ENCODE results near the gene CPXM1. TPM values are rescaled to one million over a fixed set of nuclear protein-coding genes. Genes with fewer than 3 reads are reported as not detected.
A peak's percentile ranks its signal among the peaks of the same experiment; 100 is the strongest.

CPXM1 gene
- total and polyA plus RNA-seq, 11 donors, result 0.27 to 21.5 (median 0.72) TPM

DNA sequence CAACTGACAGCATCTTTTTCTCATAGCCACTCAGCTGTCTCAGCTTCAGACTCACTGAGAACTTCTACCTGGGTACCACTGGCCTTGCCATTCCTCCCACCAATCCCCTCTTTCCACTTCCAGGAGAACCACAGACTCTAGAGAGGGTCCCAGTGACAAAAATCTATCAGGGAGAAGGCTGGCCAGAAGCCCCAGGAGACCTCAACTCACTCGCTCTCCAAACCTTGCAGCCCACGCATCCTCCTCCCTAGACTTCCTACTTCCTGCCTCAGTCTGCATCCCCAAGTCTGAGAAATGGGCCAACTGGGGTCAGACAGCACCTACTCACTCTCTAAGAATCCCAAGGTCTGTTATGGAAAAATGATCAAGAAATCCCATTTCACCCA, 16.9 kb upstream of the CPXM1 start:
- H3K9me3 ChIP-seq, result peaks cover 0 to 4% (median under 1%) of the 10 kb centered on the region in 12 donors
- ATAC-seq (no peak), DNase-seq (no peak)
- H3K4me3 ChIP-seq, result no peak overlapping the region
- no peak overlapping the region for H3K27ac ChIP-seq
- intact Hi-C loops (cut with DNase I), result no loop called here
- H3K27me3 ChIP-seq, result peaks cover 6 to 39% (median 26%) of the 10 kb centered on the region in 9 donors
- WGBS, 4 donors, result 71 to 86% (median 74%) methylated on average over 2 of the region's 2 CpGs
- H3K4me1 ChIP-seq, result peaks cover 0 to 20% (median 0%) of the 10 kb centered on the region in 12 donors
- H3K36me3 ChIP-seq, result no peaks in the 10 kb centered on the region
- TF ChIP-seq POLR2A (IDR thresholded peaks at IDR 0.05), result no peak
- TF ChIP-seq, protein P1, sequence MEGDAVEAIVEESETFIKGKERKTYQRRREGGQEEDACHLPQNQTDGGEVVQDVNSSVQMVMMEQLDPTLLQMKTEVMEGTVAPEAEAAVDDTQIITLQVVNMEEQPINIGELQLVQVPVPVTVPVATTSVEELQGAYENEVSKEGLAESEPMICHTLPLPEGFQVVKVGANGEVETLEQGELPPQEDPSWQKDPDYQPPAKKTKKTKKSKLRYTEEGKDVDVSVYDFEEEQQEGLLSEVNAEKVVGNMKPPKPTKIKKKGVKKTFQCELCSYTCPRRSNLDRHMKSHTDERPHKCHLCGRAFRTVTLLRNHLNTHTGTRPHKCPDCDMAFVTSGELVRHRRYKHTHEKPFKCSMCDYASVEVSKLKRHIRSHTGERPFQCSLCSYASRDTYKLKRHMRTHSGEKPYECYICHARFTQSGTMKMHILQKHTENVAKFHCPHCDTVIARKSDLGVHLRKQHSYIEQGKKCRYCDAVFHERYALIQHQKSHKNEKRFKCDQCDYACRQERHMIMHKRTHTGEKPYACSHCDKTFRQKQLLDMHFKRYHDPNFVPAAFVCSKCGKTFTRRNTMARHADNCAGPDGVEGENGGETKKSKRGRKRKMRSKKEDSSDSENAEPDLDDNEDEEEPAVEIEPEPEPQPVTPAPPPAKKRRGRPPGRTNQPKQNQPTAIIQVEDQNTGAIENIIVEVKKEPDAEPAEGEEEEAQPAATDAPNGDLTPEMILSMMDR (IDR thresholded peaks at IDR 0.05), result no peak

DNA sequence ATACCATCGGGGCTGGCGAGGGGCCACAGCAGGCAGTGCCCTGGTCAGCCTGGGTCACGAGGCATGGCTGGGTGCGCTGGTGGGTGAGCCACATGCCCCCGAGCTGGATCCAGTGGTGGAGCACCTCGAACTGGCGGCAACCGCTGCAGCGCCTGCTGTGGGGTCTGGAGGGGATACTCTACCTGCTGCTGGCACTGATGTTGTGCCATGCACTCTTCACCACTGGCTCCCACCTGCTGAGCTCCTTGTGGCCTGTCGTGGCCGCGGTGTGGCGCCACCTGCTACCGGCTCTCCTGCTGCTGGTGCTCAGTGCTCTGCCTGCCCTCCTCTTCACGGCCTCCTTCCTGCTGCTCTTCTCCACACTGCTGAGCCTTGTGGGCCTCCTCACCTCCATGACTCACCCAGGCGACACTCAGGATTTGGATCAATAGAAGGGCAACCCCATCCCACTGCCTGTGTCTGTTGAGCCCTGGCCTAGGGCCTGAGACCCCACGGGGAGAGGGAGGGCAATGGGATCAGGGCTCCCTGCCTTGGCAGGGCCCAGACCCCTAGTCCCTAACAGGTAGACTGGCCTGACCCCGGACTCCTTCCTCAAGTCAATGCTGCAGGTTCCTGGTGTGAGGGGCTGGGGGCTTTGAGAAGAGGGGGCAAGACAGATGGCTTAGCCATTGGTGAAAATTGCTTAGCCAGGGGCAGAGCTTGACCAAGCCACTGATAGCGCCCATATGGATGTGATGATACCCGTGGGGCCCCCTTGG, 16.3 kb upstream of the CPXM1 start:
- 73 to 81% (median 77%) methylated on average over 13 to 20 of the region's 20 CpGs for WGBS, 4 donors
- Histone ChIP-seq H3K27me3 (peaks cover 6 to 39% (median 21%) of the 10 kb centered on the region in 9 donors), H3K4me3 (no peak overlapping the region), H3K9me3 (peaks cover 0 to 9% (median 6%) of the 10 kb centered on the region in 12 donors), H3K27ac (no peak overlapping the region), H3K36me3 (no peaks in the 10 kb centered on the region), H3K4me1 (peaks cover 0 to 17% (median 0%) of the 10 kb centered on the region in 12 donors)
- intact Hi-C loops (cut with DNase I), result no loop called here
- TF ChIP-seq, protein P1 (IDR thresholded peaks at IDR 0.05), result no peak
- TF ChIP-seq POLR2A (IDR thresholded peaks at IDR 0.05), result no peak
- no peak for DNase-seq
- no peak for ATAC-seq

DNA sequence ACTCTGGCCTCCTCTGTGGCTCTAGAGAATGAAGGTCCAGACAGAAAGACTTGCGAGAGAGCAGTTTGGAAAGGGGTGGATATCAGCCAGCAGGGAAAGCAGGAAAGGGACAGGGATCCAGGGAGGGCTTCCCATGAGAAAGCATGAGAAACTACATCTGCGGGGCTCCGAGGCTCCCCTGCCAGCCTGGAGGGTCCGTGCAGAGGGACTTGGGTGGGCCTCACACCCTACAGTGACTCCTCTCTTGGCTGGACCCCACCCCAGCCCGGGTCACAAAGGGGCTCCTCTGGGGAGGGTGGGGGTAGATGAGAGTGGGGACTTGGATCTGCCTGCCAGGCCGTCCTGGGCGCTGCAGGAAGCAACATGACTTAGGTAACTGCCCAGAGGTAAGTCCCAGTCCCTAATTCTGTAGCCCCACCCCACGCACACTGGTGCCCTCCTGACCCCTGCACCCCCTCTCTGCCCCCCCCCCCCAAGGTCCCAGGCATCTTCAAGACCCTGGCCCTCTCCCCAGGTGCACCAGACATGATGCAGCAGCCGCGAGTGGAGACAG, 15.7 kb upstream of the CPXM1 start, which contains the start of gene TMEM239:
TSS of gene TMEM239 (plus strand) at position 335 of the 553 bp plus-strand sequence. CDS start at position 526, 191 bp downstream.
- H3K4me1 ChIP-seq, result peaks cover 0 to 13% (median 0%) of the 10 kb centered on the region in 12 donors
- intact Hi-C loops (cut with DNase I), result no loop called here
- H3K4me3 ChIP-seq, result no peak within 1 kb of the TSS
- H3K27me3 ChIP-seq, result peaks cover 5 to 39% (median 15%) of the 10 kb centered on the region in 9 donors
- 58 to 82% (median 71%) methylated on average over 8 to 10 of the region's 10 CpGs for WGBS, 4 donors
- no peak for DNase-seq
- ATAC-seq, result no peak
- peak within 1 kb of the TSS in 1 of 12 donors; percentile 49 for H3K27ac ChIP-seq
- no peak for TF ChIP-seq POLR2A (IDR thresholded peaks at IDR 0.05)
- TF ChIP-seq, protein P1 (IDR thresholded peaks at IDR 0.05), result no peak
- no peaks in the 10 kb centered on the region for H3K36me3 ChIP-seq
- H3K9me3 ChIP-seq, result peaks cover 0 to 16% (median 7%) of the 10 kb centered on the region in 12 donors

DNA sequence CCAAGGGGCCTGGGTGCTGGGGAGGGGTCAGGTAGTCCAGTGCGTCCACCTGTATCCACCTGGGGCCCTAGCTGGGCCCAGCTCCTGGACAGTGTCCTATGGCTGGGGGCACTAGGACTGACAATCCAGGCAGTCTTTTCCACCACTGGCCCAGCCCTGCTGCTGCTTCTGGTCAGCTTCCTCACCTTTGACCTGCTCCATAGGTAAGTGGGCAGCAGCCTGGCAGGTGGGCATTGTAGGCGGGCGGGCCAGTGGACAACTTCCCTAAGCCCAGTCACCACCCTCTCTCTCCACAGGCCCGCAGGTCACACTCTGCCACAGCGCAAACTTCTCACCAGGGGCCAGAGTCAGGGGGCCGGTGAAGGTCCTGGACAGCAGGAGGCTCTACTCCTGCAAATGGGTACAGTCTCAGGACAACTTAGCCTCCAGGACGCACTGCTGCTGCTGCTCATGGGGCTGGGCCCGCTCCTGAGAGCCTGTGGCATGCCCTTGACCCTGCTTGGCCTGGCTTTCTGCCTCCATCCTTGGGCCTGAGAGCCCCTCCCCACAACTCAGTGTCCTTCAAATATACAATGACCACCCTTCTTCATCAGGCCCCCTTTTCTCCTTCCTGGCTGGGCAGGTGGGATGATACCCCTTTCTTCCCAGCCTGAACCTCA, 14.9 kb upstream of the CPXM1 start:
- Histone ChIP-seq H3K9me3 (peaks cover 0 to 18% (median 7%) of the 10 kb centered on the region in 12 donors), H3K4me3 (no peak overlapping the region), H3K27ac (peak overlapping the region in 1 of 12 donors; percentile 49), H3K4me1 (peaks cover 0 to 9% (median 0%) of the 10 kb centered on the region in 12 donors), H3K27me3 (peaks cover under 1 to 38% (median 7%) of the 10 kb centered on the region in 9 donors), H3K36me3 (no peaks in the 10 kb centered on the region)
- DNase-seq (no peak), ATAC-seq (no peak)
- intact Hi-C loops (cut with DNase I), result no loop called here
- no peak for TF ChIP-seq POLR2A (IDR thresholded peaks at IDR 0.05)
- TF ChIP-seq, protein P1 (IDR thresholded peaks at IDR 0.05), result no peak
- 87 to 96% (median 92%) methylated on average over 7 to 8 of the region's 8 CpGs for WGBS, 4 donors
